Panc1 (cell line): ENCODE data around the gene GLTP. TPM values are rescaled to one million over a fixed set of nuclear protein-coding genes. Genes with fewer than 3 reads are reported as not detected.

Source experiments
- ATAC-seq: fragments of 200-7000 bp; cut with Tn5 transposase; 2 replicates; pipeline ENCODE4 v1.9.1; 2020; ENCODE audit warnings: mild to moderate bottlenecking, moderate library complexity
- BruUV-seq: library from RNA; stranded (reverse); fragments of 400-500 nt; replicated peaks from 2 replicates; lab custom pipeline; 2021; lab: Mats Ljungman, UMichigan
- CTCF ChIA-PET: fragments of 300-600 bp; sonication (Branson Sonifier 250); formaldehyde crosslinking; loops from one replicate; lab custom pipeline; 2022; ENCODE audit warnings: antibody characterized with exemption; lab: Charles Lee
- POLR2A ChIA-PET: fragments of 300-600 bp; sonication (Branson Sonifier 250); formaldehyde crosslinking; loops from one replicate; lab custom pipeline; 2022; ENCODE audit warnings: antibody characterized with exemption; lab: Charles Lee
- DNase-seq: peaks from one replicate; pipeline ENCODE4 v3.0.0-alpha.2; 2010; ENCODE audit warnings: low read depth, low spot score
- H3K27ac ChIP-seq: 2 replicates; pipeline ENCODE4 v1.5.1; 2011; ENCODE audit warnings: mild to moderate bottlenecking, low read length, inconsistent platforms
- H3K27me3 ChIP-seq: fragments of 200-500 bp; sonication (Bioruptor generic); 2 replicates; pipeline ENCODE4 v1.6.0; 2014; ENCODE audit warnings: low read length, inconsistent platforms; ENCODE audit not compliant: control insufficient read depth, insufficient read depth
- H3K36me3 ChIP-seq: fragments of 200-500 bp; sonication (Bioruptor generic); 2 replicates; pipeline ENCODE4 v1.5.1; 2014; ENCODE audit warnings: inconsistent platforms, mild to moderate bottlenecking, low read length, moderate library complexity; ENCODE audit not compliant: control insufficient read depth, insufficient read depth
- H3K4me1 ChIP-seq: 2 replicates; pipeline ENCODE4 v1.5.1; 2011; ENCODE audit warnings: inconsistent platforms, mild to moderate bottlenecking, low read length, moderate library complexity; ENCODE audit not compliant: control insufficient read depth, insufficient read depth
- H3K4me3 ChIP-seq, 2 experiments: 2 replicates each; pipeline ENCODE4 v1.5.1; 2011 to 2012; ENCODE audit warnings: low read depth in 2 of 2, low read length in 2 of 2, mild to moderate bottlenecking in 2 of 2, inconsistent platforms in 1 of 2, moderate library complexity in 1 of 2
- H3K9me3 ChIP-seq: fragments of 200-500 bp; sonication (Bioruptor generic); 2 replicates; pipeline ENCODE4 v1.5.1; 2014; ENCODE audit warnings: low read depth, mild to moderate bottlenecking, inconsistent platforms, low read length, moderate library complexity; ENCODE audit not compliant: control insufficient read depth, insufficient read depth
- CTCF ChIP-seq: fragments of 450-650 bp; IDR thresholded peaks from 2 replicates; pipeline ENCODE4 v1.5.1; 2017; ENCODE audit warnings: mild to moderate bottlenecking
- POLR2AphosphoS5 ChIP-seq: IDR thresholded peaks from 2 replicates; pipeline ENCODE4 v1.6.1; 2012; ENCODE audit warnings: mild to moderate bottlenecking, low read depth, low read length, moderate library complexity
- SIN3A ChIP-seq: IDR thresholded peaks from 2 replicates; pipeline ENCODE4 v1.6.1; 2012; ENCODE audit warnings: low read depth, mild to moderate bottlenecking, low read length, moderate library complexity, borderline replicate concordance; ENCODE audit not compliant: insufficient read depth
- TCF7L2 ChIP-seq: IDR thresholded peaks from 2 replicates; pipeline ENCODE4 v1.6.1; 2011; ENCODE audit warnings: mild to moderate bottlenecking, low read depth, low read length, inconsistent platforms
- in situ Hi-C: cut with HindIII; loops from 2 replicates; pipeline ENCODE4 v1.10.0; 2016; ENCODE audit warnings: low sequenced_read_pairs, low pct_unique_long_range_greater_than_20kb
- intact Hi-C: fragments of 100-400 bp; cut with micrococcal nuclease; formaldehyde crosslinking; loops from one replicate; pipeline ENCODE4 v1.10.0; 2022; ENCODE audit not compliant: unreplicated experiment
- total RNA-seq: library from RNA; stranded (reverse); gene quantifications from one replicate; pipeline ENCODE4 v1.2.1, GENCODE V29; 2021; ENCODE audit not compliant: unreplicated experiment
- TF ChIP-seq, protein P1 (sequence below), 2 experiments: IDR thresholded peaks; 2 replicates each; pipeline ENCODE4 v1.6.1; 2011 to 2012; ENCODE audit warnings: low read depth in 2 of 2, control low read depth in 1 of 2, low read length in 1 of 2, mild to moderate bottlenecking in 1 of 2, moderate library complexity in 1 of 2; ENCODE audit not compliant: insufficient read depth in 1 of 2

The GLTP gene
- total RNA-seq, 1 experiment from 2014 or later: 24.8 TPM

- H3K36me3 ChIP-seq: no peaks in the 10 kb centered on the region
- no peaks in the 10 kb centered on the region for H3K27me3 ChIP-seq
- ATAC-seq (no peak), DNase-seq (no peak)
- H3K4me3 ChIP-seq: no peak overlapping the region
- H3K9me3 ChIP-seq: no peaks in the 10 kb centered on the region
- ChIA-PET POLR2A (no interaction called here), CTCF (no interaction called here)
- TF ChIP-seq SIN3A (no peak), CTCF (no peak), POLR2AphosphoS5 (no peak), TCF7L2 (no peak)
- TF ChIP-seq, protein P1, sequence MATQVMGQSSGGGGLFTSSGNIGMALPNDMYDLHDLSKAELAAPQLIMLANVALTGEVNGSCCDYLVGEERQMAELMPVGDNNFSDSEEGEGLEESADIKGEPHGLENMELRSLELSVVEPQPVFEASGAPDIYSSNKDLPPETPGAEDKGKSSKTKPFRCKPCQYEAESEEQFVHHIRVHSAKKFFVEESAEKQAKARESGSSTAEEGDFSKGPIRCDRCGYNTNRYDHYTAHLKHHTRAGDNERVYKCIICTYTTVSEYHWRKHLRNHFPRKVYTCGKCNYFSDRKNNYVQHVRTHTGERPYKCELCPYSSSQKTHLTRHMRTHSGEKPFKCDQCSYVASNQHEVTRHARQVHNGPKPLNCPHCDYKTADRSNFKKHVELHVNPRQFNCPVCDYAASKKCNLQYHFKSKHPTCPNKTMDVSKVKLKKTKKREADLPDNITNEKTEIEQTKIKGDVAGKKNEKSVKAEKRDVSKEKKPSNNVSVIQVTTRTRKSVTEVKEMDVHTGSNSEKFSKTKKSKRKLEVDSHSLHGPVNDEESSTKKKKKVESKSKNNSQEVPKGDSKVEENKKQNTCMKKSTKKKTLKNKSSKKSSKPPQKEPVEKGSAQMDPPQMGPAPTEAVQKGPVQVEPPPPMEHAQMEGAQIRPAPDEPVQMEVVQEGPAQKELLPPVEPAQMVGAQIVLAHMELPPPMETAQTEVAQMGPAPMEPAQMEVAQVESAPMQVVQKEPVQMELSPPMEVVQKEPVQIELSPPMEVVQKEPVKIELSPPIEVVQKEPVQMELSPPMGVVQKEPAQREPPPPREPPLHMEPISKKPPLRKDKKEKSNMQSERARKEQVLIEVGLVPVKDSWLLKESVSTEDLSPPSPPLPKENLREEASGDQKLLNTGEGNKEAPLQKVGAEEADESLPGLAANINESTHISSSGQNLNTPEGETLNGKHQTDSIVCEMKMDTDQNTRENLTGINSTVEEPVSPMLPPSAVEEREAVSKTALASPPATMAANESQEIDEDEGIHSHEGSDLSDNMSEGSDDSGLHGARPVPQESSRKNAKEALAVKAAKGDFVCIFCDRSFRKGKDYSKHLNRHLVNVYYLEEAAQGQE (IDR thresholded peaks at IDR 0.05; ENCODE audit: insufficient read depth in 1 of 2, low read depth in 2 of 2, low read length in 1 of 2): no peak
- in situ Hi-C loops (no loop called here), intact Hi-C loops (no loop called here)
- peaks cover 3% of the 10 kb centered on the region; the same call in 1 of the 2 replicates for H3K4me1 ChIP-seq
- no peak overlapping the region for H3K27ac ChIP-seq
- no TSS peak for BruUV-seq
Observed at GRCh38 chr12:109827080-109827479, 53.3 kb downstream of the GLTP start.

GRCh38 chr12:109824731-109825130 lies 55.6 kb downstream of the GLTP start:
- Histone ChIP-seq H3K27ac (no peak overlapping the region), H3K4me1 (peaks cover 3% of the 10 kb centered on the region; the same call in 1 of the 2 replicates), H3K9me3 (no peaks in the 10 kb centered on the region), H3K27me3 (no peaks in the 10 kb centered on the region), H3K36me3 (no peaks in the 10 kb centered on the region), H3K4me3 (no peak overlapping the region)
- POLR2A ChIA-PET: no interaction called here
- intact Hi-C loops (no loop called here), in situ Hi-C loops (no loop called here)
- BruUV-seq: no TSS peak
- no peak for TF ChIP-seq CTCF
- TF ChIP-seq, protein P1 (IDR thresholded peaks at IDR 0.05; ENCODE audit: insufficient read depth in 1 of 2, low read depth in 2 of 2, low read length in 1 of 2): no peak
- TF ChIP-seq SIN3A: no peak
- no peak for TF ChIP-seq POLR2AphosphoS5
- no peak for TF ChIP-seq TCF7L2
- ATAC-seq: no peak
- no peak for DNase-seq
- CTCF ChIA-PET: no interaction called here
